Activated T-cell treated with anti-CD3 and anti-CD28 coated beads, Interleukin-2, amount 50 U/mL, for 72 hours (primary cell): ENCODE measurements around the gene NAMPT. TPM values are rescaled to one million over a fixed set of nuclear protein-coding genes. Genes with fewer than 3 reads are reported as not detected.
A peak's percentile ranks its signal among the peaks of the same experiment; 100 is the strongest.

ENCODE experiments used
- ATAC-seq, 2 donors: fragments of 150-1000 bp; cut with Tn5 transposase; replicated peaks in 1 of 2; 2 replicates each; pipeline ENCODE4 v1.10.0; 2021; ENCODE audit warnings: moderate library complexity in 2 of 2, mild to moderate bottlenecking in 1 of 2
- DNase-seq, 2 donors: peaks; one replicate each; pipeline ENCODE4 v3.0.0; 2021 to 2022; ENCODE audit warnings: mixed read lengths in 1 of 2
- H3K27ac Mint-ChIP-seq: one replicate; pipeline ENCODE4 v1.8.0; 2022; ENCODE audit warnings: mild to moderate bottlenecking, moderate library complexity, mixed read lengths
- H3K27me3 Mint-ChIP-seq: one replicate; pipeline ENCODE4 v1.8.0; 2022; ENCODE audit warnings: low read depth, mixed read lengths
- H3K36me3 Mint-ChIP-seq, 2 donors: one replicate each; pipeline ENCODE4 v1.8.0; 2022; ENCODE audit warnings: mixed read lengths in 2 of 2, mild to moderate bottlenecking in 1 of 2; ENCODE audit not compliant: insufficient read depth in 2 of 2
- H3K4me1 Mint-ChIP-seq: one replicate; pipeline ENCODE4 v1.8.0; 2022; ENCODE audit warnings: low read depth, mixed read lengths
- H3K4me3 Mint-ChIP-seq, 2 donors: one replicate each; pipeline ENCODE4 v1.8.0; 2022; ENCODE audit warnings: mild to moderate bottlenecking in 2 of 2, mixed read lengths in 2 of 2, moderate library complexity in 2 of 2
- H3K9me3 Mint-ChIP-seq, 2 donors: one replicate each; pipeline ENCODE4 v1.8.0; 2022; ENCODE audit warnings: mixed read lengths in 2 of 2
- total RNA-seq, 2 donors: library from RNA; stranded (reverse); gene quantifications; one replicate each; pipeline ENCODE4 v1.2.3, GENCODE V29; 2022

NAMPT gene
- total RNA-seq, 2 donors from 2014 or later: 819 to 1,006 TPM

DNA sequence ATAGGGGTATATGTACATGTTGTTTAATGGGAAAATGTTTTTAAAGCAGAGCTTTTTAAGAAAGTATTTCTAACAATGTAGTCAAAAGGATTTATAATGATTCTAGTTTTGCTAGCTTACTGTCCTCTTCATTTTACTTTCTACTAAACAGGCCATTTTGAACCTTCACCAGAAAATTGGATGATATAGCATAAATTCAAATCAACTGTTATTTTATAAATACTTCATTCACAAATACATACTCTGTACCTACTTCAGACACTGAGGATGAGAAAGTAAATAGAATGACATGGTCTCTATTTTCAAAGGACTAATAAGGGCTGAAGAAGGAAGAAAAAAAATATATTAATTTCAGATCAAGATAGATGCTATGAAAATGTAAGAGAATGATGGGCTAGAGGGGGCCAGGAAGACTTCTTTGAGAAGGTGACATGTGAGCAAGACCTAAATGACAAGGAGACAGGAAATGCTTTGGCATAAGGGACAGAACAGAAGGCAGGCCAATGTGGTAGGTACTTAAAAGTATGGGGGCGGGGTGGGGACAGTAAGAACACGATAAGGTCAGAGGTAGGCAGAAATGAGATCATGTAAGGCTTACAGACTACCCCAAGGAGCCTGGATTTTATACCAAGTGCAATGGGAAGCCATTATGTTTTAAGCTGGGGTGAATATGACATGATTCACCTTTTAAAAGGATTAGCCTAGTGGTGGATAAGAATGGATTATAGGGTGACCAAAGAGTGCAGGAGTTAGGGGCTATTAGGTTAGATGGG lies 5.2 kb downstream of the NAMPT start:
- peak; percentile 66 to 69 for DNase-seq
- Mint-ChIP-seq H3K4me3 (peak overlapping the region; percentile 96 to 98), H3K36me3 (peaks cover 22 to 67% of the 10 kb centered on the region in 2 donors), H3K27ac (peak overlapping the region; percentile 99), H3K4me1 (peaks cover 63% of the 10 kb centered on the region), H3K9me3 (no peaks in the 10 kb centered on the region), H3K27me3 (no peaks in the 10 kb centered on the region)
- ATAC-seq: peak; percentile 71 to 78

DNA sequence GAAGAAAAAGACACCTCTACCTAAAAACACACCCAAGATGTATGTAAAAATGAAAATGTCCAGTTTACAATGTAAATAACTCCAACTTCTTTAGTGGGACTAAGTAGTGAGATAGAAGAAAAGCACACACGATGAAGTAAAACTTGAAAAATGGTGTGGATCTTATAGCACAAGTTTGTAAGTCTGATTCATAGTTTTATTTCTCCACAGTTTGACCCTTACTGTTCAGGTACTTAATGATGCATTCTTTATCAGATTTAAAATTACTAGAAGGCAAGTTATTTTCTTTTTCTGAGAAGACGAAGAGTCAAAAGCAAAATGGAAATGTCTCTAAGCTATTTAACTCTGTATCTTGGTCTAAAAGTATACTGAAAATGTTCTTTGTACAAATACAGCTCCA lies 6.1 kb downstream of the NAMPT start:
- Mint-ChIP-seq H3K4me3 (peak overlapping the region; percentile 96 to 98), H3K27ac (peak overlapping the region; percentile 99), H3K9me3 (no peaks in the 10 kb centered on the region), H3K36me3 (peaks cover 19 to 72% of the 10 kb centered on the region in 2 donors), H3K4me1 (peaks cover 69% of the 10 kb centered on the region), H3K27me3 (no peaks in the 10 kb centered on the region)
- DNase-seq (no peak), ATAC-seq (no peak)

DNA sequence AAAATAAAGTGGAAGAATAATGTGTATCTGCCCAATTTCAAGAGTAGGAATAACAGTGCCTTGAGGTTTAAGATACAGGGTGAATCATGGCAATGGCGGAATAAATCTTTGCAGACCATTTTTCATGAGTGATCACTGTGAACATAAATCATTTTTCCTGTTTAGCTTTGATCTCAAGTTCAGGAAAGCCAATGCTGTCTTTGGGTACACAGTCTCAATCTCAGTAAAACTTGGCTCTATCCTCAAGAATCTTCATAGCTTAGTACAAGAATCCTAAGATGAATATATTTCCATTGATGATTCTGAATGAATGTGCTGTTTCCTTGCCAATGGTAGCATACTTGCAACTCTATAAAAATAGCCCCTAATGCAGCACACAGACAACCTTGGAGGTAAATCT lies 6.8 kb downstream of the NAMPT start:
- peak overlapping the region; percentile 99 for H3K27ac Mint-ChIP-seq
- ATAC-seq (no peak), DNase-seq (no peak)
- no peaks in the 10 kb centered on the region for H3K27me3 Mint-ChIP-seq
- H3K36me3 Mint-ChIP-seq: peaks cover 16 to 74% of the 10 kb centered on the region in 2 donors
- H3K4me3 Mint-ChIP-seq: peak overlapping the region; percentile 96 to 98
- peaks cover 76% of the 10 kb centered on the region for H3K4me1 Mint-ChIP-seq
- H3K9me3 Mint-ChIP-seq: no peaks in the 10 kb centered on the region

DNA sequence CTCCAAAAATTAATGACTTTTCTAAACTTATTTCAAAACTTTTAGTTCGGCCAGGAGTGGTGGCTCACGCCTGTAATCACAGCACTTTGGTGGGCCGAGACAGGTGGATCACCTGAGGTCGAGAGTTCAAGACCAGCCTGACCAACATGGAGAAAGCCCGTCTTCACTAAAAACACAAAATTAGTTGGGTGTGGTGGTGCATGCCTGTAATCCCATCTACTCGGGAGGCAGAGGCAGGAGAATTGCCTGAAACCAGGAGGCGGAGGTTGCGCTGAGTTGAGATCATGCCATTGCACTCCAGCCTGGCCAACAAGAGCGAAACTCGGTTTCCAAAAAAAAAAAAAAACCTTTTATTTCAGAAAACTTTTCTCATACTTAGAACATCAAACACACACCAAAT lies 8.3 kb downstream of the NAMPT start:
- no peaks in the 10 kb centered on the region for H3K9me3 Mint-ChIP-seq
- H3K4me1 Mint-ChIP-seq: peaks cover 71% of the 10 kb centered on the region
- peaks cover 13 to 69% of the 10 kb centered on the region in 2 donors for H3K36me3 Mint-ChIP-seq
- no peaks in the 10 kb centered on the region for H3K27me3 Mint-ChIP-seq
- H3K27ac Mint-ChIP-seq: peak overlapping the region; percentile 33
- H3K4me3 Mint-ChIP-seq: no peak overlapping the region
- DNase-seq (no peak), ATAC-seq (no peak)

DNA sequence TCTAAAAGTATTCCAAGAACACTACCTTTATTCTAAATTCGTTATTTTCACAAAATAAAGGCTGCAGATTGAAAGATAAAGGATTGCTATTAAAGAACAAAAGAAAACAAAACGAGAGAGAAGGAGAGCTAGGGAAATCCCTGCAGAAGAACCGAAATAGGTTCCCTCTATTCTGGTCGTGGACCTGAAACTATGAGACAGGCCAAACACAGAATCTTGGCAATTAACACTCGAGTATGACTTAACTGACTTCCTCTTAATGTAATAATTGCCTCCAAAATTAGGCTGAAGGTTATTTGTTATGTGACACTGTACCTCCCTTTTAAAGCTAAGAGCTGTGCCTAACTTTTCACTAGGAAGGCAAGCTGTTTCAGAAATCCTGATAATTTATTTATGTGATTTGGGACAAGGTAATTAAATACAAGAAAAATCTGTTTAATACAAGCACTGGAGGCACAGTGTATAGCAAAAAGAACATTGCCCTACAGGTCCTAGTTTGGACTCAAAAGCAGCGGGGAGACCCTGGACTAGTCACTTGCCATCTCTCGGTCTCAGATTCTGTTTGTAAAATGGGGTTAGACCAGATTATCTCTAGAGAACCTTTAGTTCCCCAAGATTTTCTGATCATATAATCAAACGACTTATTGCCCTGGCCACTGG lies 11.6 kb downstream of the NAMPT start:
- H3K4me3 Mint-ChIP-seq: peak overlapping the region in 1 of 2 donors; percentile 25

GRCh38 chr7:106270122-106270977 lies 14.4 kb downstream of the NAMPT start:
- Mint-ChIP-seq H3K36me3 (peaks cover 25 to 80% of the 10 kb centered on the region in 2 donors), H3K27me3 (no peaks in the 10 kb centered on the region), H3K4me3 (no peak overlapping the region), H3K27ac (peak overlapping the region; percentile 94), H3K4me1 (peaks cover 38% of the 10 kb centered on the region), H3K9me3 (no peaks in the 10 kb centered on the region)
- ATAC-seq (peak in 1 of 2 donors; percentile 21), DNase-seq (no peak)

More for the DNA sequence above, 11.6 kb downstream of the NAMPT start:
- H3K27ac Mint-ChIP-seq: peak overlapping the region; percentile 46
- ATAC-seq (peak in 1 of 2 donors; percentile 14), DNase-seq (no peak)
- H3K27me3 Mint-ChIP-seq: no peaks in the 10 kb centered on the region
- no peaks in the 10 kb centered on the region for H3K9me3 Mint-ChIP-seq
- H3K4me1 Mint-ChIP-seq: peaks cover 49% of the 10 kb centered on the region
- peaks cover 19 to 75% of the 10 kb centered on the region in 2 donors for H3K36me3 Mint-ChIP-seq

- peak overlapping the region; percentile 86 for H3K27ac Mint-ChIP-seq
- peaks cover 41% of the 10 kb centered on the region for H3K4me1 Mint-ChIP-seq
- no peak for ATAC-seq
- H3K27me3 Mint-ChIP-seq: no peaks in the 10 kb centered on the region
- H3K9me3 Mint-ChIP-seq: no peaks in the 10 kb centered on the region
- H3K4me3 Mint-ChIP-seq: no peak overlapping the region
- DNase-seq: no peak
- H3K36me3 Mint-ChIP-seq: peaks cover 28 to 81% of the 10 kb centered on the region in 2 donors
Observed at GRCh38 chr7:106269254-106269961, 15.4 kb downstream of the NAMPT start.

DNA sequence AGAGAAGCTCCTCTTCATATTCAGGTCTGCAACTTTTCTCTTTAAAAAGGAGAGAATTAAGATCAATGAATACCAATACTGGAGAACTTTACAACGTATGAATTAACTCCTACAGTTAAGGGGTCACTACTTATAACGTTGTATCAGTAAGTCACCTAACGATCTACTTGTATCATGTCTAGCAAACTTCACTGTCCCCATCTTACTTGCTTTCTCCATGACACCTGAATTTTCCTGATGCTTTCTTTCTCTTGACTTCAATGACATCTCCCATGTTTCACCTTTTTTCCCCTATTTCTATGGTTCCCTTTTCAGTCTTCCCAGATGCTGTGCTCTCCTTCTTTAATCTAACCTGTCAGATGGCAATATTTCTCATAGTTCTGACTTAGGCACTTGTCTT lies 19.6 kb downstream of the NAMPT start:
- ATAC-seq (no peak), DNase-seq (no peak)
- no peaks in the 10 kb centered on the region for H3K27me3 Mint-ChIP-seq
- H3K36me3 Mint-ChIP-seq: peaks cover 31 to 81% of the 10 kb centered on the region in 2 donors
- peak overlapping the region; percentile 73 for H3K27ac Mint-ChIP-seq
- H3K4me1 Mint-ChIP-seq: peaks cover 48% of the 10 kb centered on the region
- no peak overlapping the region for H3K4me3 Mint-ChIP-seq
- H3K9me3 Mint-ChIP-seq: no peaks in the 10 kb centered on the region

- peak overlapping the region in 1 of 2 donors; percentile 34 for H3K4me3 Mint-ChIP-seq
- H3K4me1 Mint-ChIP-seq: peaks cover 73% of the 10 kb centered on the region
- H3K27me3 Mint-ChIP-seq: no peaks in the 10 kb centered on the region
- ATAC-seq (no peak), DNase-seq (no peak)
- peaks cover 33 to 85% of the 10 kb centered on the region in 2 donors for H3K36me3 Mint-ChIP-seq
- no peaks in the 10 kb centered on the region for H3K9me3 Mint-ChIP-seq
- peak overlapping the region; percentile 85 for H3K27ac Mint-ChIP-seq
Observed at GRCh38 chr7:106262221-106262881, 22.4 kb downstream of the NAMPT start.

DNA sequence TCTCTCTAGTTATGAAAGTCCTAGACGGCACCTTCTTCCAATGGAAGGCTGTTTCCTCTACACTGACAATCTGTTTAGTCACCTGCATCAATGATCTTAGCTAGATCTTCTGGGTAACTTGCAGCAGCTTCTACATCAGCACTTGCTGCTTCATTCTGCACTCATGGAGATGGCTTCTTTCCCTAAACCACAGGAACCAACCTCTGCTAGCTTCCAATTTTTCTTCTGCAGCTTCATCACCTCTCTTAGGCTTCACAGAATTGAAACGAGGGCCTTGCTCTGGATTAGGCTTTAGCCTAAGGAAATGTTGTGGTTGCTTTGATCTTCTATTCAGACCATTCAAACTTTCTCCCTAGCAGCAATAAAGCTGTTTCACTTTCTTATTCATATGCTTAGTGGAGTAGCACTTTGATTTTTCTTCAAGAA lies 24.6 kb downstream of the NAMPT start:
- H3K4me3 Mint-ChIP-seq: peak overlapping the region in 1 of 2 donors; percentile 58
- H3K4me1 Mint-ChIP-seq: peaks cover 92% of the 10 kb centered on the region
- peaks cover 25 to 81% of the 10 kb centered on the region in 2 donors for H3K36me3 Mint-ChIP-seq
- peak in 1 of 2 donors; percentile 6 for ATAC-seq
- H3K27me3 Mint-ChIP-seq: no peaks in the 10 kb centered on the region
- DNase-seq: no peak
- H3K9me3 Mint-ChIP-seq: no peaks in the 10 kb centered on the region
- peak overlapping the region; percentile 89 for H3K27ac Mint-ChIP-seq

- no peak for DNase-seq
- H3K27me3 Mint-ChIP-seq: no peaks in the 10 kb centered on the region
- H3K4me1 Mint-ChIP-seq: peaks cover 93% of the 10 kb centered on the region
- H3K36me3 Mint-ChIP-seq: peaks cover 29 to 84% of the 10 kb centered on the region in 2 donors
- peaks cover 0 to 4% of the 10 kb centered on the region in 2 donors for H3K9me3 Mint-ChIP-seq
- peak overlapping the region in 1 of 2 donors; percentile 7 for H3K4me3 Mint-ChIP-seq
- ATAC-seq: no peak
- peak overlapping the region; percentile 93 for H3K27ac Mint-ChIP-seq
Observed at GRCh38 chr7:106258789-106259188, 26.0 kb downstream of the NAMPT start.

DNA sequence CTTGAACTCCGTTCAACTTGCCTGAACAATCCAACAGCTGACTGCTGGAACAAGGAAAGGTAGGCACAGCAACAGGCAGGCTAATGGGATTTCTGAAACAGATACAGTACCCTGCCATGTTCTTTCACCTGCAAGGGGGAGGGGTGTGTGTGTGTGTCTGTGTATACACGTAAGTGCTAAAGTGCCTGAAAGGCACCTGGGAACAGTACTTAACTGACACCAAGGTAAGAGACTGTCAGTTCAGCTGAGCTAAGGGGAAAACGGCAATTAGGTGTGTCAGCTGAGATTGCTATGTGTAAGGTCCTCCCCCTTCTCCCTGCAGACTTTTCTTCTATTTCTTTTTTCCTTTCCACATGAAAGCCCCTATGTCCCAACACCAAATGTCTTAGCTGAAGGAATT lies 27.0 kb downstream of the NAMPT start:
- ATAC-seq (peak; percentile 14 to 25), DNase-seq (no peak)
- Mint-ChIP-seq H3K27ac (peak overlapping the region; percentile 90), H3K27me3 (no peaks in the 10 kb centered on the region), H3K4me3 (peak overlapping the region in 1 of 2 donors; percentile 46), H3K9me3 (peaks cover 0 to 4% of the 10 kb centered on the region in 2 donors), H3K36me3 (peaks cover 33 to 83% of the 10 kb centered on the region in 2 donors), H3K4me1 (peaks cover 87% of the 10 kb centered on the region)
